Thyroid gland (tissue), 4 donors: ENCODE data around the gene EFCAB6.

ENCODE experiments used
- POLR2A ChIP-seq, 2 donors: fragments of 450-650 bp; IDR thresholded peaks; one replicate each; pipeline ENCODE4 v1.6.1; 2017; ENCODE audit warnings: antibody characterized with exemption in 2 of 2, mild to moderate bottlenecking in 2 of 2, moderate library complexity in 1 of 2
- TF ChIP-seq, protein P1 (sequence below), 6 experiments: fragments of 200-600 bp in 3 of 6; fragments of 450-650 bp in 3 of 6; sonication (generic) in 3 of 6; IDR thresholded peaks; one replicate each; pipeline ENCODE4 v1.5.1; 2016 to 2019; ENCODE audit warnings: antibody characterized with exemption in 6 of 6, mild to moderate bottlenecking in 2 of 6, inconsistent platforms in 1 of 6, moderate library complexity in 1 of 6

DNA sequence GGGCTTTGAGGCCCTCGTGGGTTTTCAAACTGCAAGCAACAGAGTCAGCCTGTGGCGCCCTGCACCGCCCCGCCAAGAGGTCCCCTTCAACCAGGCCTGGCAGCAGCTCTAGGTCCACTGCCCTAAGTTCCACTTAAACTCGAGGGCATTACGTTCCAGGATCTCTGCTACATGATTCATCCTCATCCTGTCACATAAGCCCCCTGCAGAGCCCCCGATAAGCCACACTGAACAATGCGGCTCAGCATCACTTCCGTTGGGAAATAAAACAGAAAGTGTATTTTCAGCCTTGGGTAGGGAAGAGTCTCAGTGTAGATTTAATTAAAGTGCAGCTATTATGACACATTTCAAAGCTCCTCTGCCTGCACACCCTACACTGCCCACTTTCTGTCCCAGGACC lies 25.6 kb upstream of the EFCAB6 start:
- TF ChIP-seq, protein P1, sequence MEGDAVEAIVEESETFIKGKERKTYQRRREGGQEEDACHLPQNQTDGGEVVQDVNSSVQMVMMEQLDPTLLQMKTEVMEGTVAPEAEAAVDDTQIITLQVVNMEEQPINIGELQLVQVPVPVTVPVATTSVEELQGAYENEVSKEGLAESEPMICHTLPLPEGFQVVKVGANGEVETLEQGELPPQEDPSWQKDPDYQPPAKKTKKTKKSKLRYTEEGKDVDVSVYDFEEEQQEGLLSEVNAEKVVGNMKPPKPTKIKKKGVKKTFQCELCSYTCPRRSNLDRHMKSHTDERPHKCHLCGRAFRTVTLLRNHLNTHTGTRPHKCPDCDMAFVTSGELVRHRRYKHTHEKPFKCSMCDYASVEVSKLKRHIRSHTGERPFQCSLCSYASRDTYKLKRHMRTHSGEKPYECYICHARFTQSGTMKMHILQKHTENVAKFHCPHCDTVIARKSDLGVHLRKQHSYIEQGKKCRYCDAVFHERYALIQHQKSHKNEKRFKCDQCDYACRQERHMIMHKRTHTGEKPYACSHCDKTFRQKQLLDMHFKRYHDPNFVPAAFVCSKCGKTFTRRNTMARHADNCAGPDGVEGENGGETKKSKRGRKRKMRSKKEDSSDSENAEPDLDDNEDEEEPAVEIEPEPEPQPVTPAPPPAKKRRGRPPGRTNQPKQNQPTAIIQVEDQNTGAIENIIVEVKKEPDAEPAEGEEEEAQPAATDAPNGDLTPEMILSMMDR (IDR thresholded peaks at IDR 0.05), result no peak
- TF ChIP-seq POLR2A (IDR thresholded peaks at IDR 0.05), result no peak
